Measurements from ENCODE around the gene GPR161.

GRCh38 chr1:168099337-168099801 is 37.4 kb downstream of the GPR161 start:
- TF ChIP-seq, protein P1, sequence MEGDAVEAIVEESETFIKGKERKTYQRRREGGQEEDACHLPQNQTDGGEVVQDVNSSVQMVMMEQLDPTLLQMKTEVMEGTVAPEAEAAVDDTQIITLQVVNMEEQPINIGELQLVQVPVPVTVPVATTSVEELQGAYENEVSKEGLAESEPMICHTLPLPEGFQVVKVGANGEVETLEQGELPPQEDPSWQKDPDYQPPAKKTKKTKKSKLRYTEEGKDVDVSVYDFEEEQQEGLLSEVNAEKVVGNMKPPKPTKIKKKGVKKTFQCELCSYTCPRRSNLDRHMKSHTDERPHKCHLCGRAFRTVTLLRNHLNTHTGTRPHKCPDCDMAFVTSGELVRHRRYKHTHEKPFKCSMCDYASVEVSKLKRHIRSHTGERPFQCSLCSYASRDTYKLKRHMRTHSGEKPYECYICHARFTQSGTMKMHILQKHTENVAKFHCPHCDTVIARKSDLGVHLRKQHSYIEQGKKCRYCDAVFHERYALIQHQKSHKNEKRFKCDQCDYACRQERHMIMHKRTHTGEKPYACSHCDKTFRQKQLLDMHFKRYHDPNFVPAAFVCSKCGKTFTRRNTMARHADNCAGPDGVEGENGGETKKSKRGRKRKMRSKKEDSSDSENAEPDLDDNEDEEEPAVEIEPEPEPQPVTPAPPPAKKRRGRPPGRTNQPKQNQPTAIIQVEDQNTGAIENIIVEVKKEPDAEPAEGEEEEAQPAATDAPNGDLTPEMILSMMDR (IDR thresholded peaks at IDR 0.05) = no peak
- no peak for TF ChIP-seq POLR2A (IDR thresholded peaks at IDR 0.05; ENCODE audit: low read depth)
- TF ChIP-seq EP300 (IDR thresholded peaks at IDR 0.05) = no peak

All from esophagus muscularis mucosa (tissue), 4 donors.